HEK293T (cell line): ENCODE results near the gene ATXN7L2.

ENCODE experiments used
- ARNT ChIP-seq: fragments of 450-650 bp; IDR thresholded peaks from 2 replicates; pipeline ENCODE4 v1.6.1; 2017; ENCODE audit warnings: mild to moderate bottlenecking
- BHLHE40 ChIP-seq: fragments of 450-650 bp; IDR thresholded peaks from 2 replicates; pipeline ENCODE4 v1.6.1; 2016; ENCODE audit warnings: mild to moderate bottlenecking, moderate library complexity, borderline replicate concordance
- CTBP1 ChIP-seq: fragments of 450-650 bp; IDR thresholded peaks from 2 replicates; pipeline ENCODE4 v1.6.1; 2016; ENCODE audit warnings: borderline replicate concordance
- ELF4 ChIP-seq: fragments of 450-650 bp; IDR thresholded peaks from 2 replicates; pipeline ENCODE4 v1.6.1; 2017; ENCODE audit warnings: antibody characterized with exemption
- FOXA1 ChIP-seq: fragments of 450-650 bp; IDR thresholded peaks from 2 replicates; pipeline ENCODE4 v1.6.1; 2016; ENCODE audit warnings: mild to moderate bottlenecking
- FOXM1 ChIP-seq: fragments of 450-650 bp; IDR thresholded peaks from 2 replicates; pipeline ENCODE4 v1.6.1; 2017; ENCODE audit warnings: mild to moderate bottlenecking, borderline replicate concordance
- L3MBTL2 ChIP-seq: fragments of 450-650 bp; conservative IDR thresholded peaks from 2 replicates; pipeline ENCODE4 v1.6.1; 2016; ENCODE audit warnings: mild to moderate bottlenecking
- LEF1 ChIP-seq: fragments of 450-650 bp; IDR thresholded peaks from 2 replicates; pipeline ENCODE4 v1.6.1; 2017; ENCODE audit warnings: mild to moderate bottlenecking, borderline replicate concordance
- NFRKB ChIP-seq: fragments of 450-650 bp; IDR thresholded peaks from 2 replicates; pipeline ENCODE4 v1.6.1; 2016; ENCODE audit warnings: mild to moderate bottlenecking, moderate library complexity
- PKNOX1 ChIP-seq: fragments of 450-650 bp; IDR thresholded peaks from 2 replicates; pipeline ENCODE4 v1.6.1; 2016
- SP1 ChIP-seq: fragments of 450-650 bp; IDR thresholded peaks from 2 replicates; pipeline ENCODE4 v1.6.1; 2017
- SUZ12 ChIP-seq: fragments of 450-650 bp; IDR thresholded peaks from 2 replicates; pipeline ENCODE4 v1.6.1; 2016; ENCODE audit warnings: mild to moderate bottlenecking
- TARDBP ChIP-seq: fragments of 450-650 bp; IDR thresholded peaks from 2 replicates; pipeline ENCODE4 v1.6.1; 2016

GRCh38 chr1:109444346-109444745, 39.4 kb upstream of the ATXN7L2 start:
- TF ChIP-seq ARNT = no peak
- TF ChIP-seq FOXM1 = no peak
- TF ChIP-seq SP1 = no peak
- TF ChIP-seq L3MBTL2 = no peak
- no peak for TF ChIP-seq CTBP1
- no peak for TF ChIP-seq LEF1
- TF ChIP-seq ELF4 = no peak
- no peak for TF ChIP-seq TARDBP
- TF ChIP-seq NFRKB = no peak
- TF ChIP-seq PKNOX1 = no peak
- TF ChIP-seq FOXA1 = no peak
- TF ChIP-seq SUZ12 = no peak
- TF ChIP-seq BHLHE40 = no peak
